GM18861 (cell line): ENCODE data around the gene MIS12.

Experiments
- ATAC-seq: cut with Tn5 transposase; IDR thresholded peaks from one replicate; pipeline ENCODE4 v1.9.1; 2021; ENCODE audit not compliant: unreplicated experiment

The MIS12 gene

DNA sequence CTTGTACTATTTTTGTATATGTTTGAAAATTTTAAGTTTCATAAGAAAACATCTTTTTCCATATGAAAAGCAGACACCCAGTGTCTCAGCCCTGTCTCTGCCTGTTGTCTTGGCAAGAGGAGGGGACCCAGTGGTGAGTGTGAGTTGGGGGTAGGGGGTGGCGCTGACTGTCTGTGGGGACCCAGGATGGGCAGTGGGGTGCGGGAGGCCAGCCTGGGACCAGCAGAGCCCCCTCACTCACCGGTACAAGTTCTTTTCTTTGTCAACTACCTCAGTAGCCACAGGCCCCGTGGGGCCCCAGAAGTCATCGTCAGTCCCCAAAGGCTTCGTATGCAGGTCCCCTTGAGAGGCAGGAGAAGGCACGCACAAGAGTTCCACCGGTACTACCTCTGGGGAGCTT, 46.2 kb downstream of the MIS12 start:
- ATAC-seq = no peak

DNA sequence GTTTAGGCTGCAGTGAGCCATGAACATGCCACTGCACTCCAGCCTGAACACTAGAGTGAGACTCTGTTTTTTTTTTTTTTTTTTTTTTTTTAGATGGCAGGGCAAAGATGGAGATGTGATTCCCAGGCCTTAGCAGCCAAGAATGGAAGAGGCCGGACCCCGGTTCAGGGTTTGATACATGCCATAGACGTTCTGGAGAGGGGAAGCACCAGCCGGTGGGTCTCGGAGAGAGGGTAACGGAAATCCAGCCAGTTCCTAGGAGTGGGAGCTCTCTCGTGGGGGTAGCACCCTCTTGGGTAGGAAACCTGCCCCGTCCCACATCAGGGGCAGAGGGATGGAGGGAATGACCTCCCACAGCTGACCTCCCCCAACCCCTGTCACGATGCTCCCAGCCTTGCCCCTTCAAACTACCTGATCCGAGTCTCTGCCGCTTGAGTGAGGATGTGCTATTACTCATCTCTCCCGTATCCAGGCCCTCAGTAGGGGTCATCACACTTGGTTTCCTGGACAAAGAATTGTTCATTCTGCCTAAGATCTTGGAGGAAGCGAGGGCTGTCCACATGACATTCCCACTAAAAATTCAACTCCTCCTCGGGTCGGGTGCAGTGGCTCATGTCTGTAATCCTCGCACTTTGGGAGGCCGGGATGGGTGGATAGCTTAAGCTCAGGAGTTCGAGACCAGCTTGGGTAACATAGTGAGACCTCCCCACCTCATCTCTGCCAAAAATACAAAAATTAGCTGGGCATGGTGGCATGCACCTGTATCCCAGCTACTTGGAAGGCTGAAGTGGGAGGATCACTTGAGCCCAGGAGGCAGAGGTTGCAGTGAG, 47.3 kb downstream of the MIS12 start:
- no peak for ATAC-seq

DNA sequence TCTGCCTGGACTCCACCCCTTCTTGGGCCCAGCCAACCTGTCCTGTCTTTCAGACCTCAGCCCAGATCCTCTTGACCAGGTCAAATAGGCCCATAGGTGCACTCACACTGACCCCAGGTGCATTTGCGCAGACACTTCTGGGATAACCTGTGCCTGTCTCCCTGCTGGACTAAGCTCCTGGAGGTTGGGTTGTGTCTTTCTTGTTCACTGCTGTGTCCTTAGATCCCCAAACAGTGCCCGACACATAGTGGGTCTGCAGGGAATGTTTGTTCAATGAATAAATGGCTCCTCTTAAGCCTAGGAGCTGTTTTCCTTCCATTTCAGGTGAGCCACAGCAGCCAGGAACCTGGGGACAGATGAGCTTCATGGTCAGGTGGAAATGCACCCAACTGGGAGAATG, 49.1 kb downstream of the MIS12 start:
- no peak for ATAC-seq

DNA sequence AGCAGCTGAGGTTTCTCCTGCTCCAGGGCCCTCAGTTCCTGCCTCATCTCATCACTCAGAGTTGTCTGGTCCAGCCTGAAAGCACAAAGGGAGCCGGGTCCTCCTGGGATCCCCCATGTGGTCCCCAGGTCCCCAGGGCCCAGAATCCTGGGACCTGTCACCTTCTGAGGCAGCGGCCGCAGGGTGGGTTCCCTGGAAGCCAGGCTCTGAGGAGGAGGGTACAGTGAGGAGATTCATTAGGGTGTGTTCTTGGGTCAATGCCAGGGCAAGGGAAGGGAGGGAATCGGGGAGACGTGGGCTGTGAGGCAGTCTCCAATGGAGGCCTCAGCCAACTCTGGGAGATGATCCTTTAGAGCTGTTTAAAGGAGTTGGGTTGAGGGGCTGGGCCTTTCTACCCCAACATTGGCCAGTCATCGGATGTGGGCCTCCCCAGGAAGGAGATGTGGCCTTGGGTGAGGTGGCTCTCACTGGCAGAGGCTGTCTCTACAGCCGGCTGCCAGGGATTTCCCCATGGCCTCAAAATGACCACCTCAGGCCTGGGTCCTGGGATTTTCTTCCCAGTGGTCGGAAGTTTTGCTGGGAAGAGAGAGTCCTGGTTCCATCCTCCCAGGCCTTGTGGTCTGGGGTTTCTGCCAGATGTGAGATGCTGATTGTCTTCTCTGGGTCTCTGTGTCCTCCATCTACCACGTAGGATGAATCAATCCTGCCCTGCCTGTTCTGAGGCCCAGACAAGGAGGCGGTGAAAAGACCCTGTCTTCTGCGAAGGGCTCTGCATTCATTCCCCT, 50.7 kb downstream of the MIS12 start:
- no peak for ATAC-seq

DNA sequence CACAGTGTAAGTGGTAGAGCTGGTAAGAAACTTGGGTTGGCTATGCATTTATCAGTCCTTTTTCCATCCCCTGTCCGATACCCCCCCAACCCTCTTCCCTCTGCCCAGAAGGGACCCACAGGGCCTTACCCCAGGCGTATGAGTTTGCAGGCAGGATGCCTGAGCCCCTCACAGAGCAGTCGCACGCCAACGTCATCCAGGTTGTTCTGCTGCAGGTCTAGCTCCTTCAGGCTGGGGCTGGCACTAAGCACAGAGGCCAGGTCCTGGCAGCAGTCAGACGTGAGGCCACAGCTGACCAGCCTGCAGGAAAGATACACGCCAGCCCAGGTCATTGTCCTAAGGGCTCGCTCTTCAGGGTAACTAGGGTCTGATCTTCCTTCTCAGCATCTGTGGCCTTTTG, 52.9 kb downstream of the MIS12 start:
- ATAC-seq = no peak

DNA sequence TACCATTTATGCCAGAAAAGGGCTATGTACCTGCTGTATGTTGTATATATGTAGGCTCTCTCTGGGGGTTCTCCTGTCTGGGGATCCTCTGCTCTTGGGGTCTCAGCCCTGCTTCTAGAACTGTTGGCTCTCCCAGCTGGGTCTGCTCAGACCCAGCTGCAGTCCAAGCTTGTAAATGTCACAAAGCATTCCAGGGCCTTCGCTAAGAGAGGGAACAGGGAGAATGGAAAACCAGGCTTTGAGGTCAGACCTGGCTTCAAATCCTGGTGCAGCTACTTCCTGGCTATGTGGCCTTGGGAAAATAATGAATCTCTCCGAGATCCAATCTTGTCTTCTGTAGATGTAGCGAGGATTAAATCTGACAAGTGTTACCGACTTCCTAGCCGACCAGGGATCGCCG, 54.0 kb downstream of the MIS12 start:
- ATAC-seq = no peak
